GM11168 (cell line): ENCODE measurements around the gene E4F1.

Source experiments
- in situ Hi-C: fragments of 300-500 bp; cut with MboI; formaldehyde crosslinking; loops from one replicate; pipeline ENCODE4 v1.12.0; 2022; ENCODE audit warnings: low sequenced_read_pairs; ENCODE audit not compliant: unreplicated experiment

E4F1 gene, protein sequence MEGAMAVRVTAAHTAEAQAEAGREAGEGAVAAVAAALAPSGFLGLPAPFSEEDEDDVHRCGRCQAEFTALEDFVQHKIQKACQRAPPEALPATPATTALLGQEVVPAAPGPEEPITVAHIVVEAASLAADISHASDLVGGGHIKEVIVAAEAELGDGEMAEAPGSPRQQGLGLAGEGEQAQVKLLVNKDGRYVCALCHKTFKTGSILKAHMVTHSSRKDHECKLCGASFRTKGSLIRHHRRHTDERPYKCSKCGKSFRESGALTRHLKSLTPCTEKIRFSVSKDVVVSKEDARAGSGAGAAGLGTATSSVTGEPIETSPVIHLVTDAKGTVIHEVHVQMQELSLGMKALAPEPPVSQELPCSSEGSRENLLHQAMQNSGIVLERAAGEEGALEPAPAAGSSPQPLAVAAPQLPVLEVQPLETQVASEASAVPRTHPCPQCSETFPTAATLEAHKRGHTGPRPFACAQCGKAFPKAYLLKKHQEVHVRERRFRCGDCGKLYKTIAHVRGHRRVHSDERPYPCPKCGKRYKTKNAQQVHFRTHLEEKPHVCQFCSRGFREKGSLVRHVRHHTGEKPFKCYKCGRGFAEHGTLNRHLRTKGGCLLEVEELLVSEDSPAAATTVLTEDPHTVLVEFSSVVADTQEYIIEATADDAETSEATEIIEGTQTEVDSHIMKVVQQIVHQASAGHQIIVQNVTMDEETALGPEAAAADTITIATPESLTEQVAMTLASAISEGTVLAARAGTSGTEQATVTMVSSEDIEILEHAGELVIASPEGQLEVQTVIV

DNA sequence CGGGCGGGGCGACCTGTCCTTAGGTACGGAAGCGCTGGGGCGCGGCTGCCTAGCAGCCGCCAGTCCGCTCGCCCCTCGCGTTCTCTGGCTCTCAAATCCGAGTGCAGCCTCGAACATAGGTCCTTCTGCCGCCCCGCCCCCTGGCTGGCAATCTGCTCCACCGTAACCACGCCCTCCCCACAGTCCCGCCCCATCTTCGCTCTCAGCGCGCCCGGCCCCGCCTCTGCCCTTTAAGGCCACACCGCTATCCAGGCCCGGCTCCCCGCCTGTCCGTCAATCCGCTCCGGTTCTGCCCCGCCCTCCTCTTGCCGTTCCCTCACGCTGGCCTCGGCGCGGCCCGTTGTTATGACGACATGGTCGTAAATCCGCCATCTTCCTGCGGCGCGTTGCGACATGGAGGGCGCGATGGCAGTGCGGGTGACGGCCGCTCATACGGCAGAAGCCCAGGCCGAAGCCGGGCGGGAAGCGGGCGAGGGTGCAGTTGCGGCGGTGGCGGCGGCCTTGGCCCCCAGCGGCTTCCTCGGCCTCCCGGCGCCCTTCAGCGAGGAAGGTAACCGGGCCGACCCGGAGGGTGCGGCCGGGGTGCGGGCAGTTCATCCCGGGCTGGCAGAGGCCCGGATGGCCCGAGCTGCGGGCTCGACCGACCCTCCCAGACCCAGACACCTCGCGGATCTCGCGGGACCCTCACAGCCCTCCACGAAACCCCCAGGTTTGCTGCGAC, at the start of gene E4F1:
TSS of gene E4F1 (plus strand) at position 371 of the 721 bp plus-strand sequence. CDS start at position 394, 23 bp downstream.
- in situ Hi-C loops: no loop called here

DNA sequence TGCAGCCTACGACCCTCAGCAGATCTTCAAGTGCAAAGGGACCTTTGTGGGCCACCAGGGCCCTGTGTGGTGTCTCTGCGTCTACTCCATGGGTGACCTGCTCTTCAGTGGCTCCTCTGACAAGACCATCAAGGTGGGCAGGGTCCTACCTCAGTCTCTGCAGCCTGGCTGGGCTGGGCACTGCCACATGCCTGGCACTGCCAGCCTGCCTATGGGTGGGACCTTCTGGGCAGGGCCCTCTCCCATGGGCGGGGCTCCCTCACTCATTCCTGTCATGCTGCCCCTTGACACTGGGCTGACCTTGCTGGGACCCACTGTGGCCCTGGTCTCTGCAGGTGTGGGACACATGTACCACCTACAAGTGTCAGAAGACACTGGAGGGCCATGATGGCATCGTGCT, 49.5 kb upstream of the E4F1 start:
- in situ Hi-C loops: no loop called here

DNA sequence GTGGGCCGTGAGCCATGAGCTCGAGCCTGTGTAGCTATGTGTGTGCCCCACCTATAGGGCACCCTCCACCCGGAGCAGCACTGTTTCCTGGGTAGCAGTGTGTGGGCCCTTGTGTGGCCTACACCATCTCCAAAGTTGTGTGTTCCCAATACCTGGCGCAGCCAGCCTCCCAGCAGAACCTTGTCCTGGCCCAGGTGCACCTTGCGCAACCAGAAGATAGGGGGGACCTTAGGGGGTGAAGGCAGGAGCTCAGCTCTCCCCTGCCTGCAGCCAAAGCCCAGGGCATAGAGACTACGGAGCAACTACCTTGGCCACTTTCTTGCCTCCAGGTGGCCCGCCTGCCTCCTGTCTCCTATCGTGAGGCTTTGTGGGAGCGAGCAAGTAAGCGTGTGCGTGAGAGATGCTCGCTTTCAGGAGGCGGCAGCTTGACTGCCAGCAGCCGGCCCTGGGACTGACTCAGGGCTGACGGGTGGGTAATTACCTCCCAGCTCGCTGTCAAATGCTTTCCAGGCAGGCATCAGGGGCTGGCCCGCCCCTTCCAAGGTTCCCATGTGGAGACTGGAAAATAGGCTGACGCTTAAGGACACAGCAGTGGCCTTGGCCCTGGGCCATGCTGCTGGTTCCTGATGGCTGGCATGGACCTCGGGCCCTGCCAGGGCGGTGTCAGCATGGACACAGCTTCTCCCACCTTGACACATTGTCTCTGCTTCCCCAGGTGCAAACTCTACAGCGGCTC, 48.8 kb upstream of the E4F1 start:
- in situ Hi-C loops: no loop called here

DNA sequence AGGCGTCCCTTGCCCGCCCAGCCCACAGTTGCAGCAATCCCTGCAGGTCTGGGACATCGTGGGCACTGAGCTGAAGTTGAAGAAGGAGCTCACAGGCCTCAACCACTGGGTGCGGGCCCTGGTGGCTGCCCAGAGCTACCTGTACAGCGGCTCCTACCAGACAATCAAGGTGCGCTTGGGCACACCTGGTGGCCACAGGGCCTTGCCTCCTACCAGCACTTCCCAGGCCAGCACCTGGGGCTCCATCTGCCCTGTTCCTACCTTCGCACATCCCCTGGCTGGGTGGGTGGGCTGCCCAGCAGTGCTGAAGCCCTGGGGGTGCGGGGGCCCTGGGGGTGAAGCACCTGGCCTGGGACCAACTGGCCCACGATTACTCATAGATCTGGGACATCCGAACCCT, 47.9 kb upstream of the E4F1 start:
- in situ Hi-C loops: no loop called here

DNA sequence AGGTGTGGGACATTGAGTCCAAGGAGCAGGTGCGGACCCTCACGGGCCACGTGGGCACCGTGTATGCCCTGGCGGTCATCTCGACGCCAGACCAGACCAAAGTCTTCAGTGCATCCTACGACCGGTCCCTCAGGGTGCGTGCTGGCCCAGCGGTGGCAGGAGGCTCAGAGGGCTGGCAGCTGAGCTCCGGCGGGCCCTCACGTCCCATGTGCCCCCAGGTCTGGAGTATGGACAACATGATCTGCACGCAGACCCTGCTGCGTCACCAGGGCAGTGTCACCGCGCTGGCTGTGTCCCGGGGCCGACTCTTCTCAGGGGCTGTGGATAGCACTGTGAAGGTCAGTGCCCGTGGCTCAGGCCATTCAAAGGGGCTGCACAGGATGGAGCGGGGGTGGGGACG, 47.3 kb upstream of the E4F1 start:
- in situ Hi-C loops: no loop called here

DNA sequence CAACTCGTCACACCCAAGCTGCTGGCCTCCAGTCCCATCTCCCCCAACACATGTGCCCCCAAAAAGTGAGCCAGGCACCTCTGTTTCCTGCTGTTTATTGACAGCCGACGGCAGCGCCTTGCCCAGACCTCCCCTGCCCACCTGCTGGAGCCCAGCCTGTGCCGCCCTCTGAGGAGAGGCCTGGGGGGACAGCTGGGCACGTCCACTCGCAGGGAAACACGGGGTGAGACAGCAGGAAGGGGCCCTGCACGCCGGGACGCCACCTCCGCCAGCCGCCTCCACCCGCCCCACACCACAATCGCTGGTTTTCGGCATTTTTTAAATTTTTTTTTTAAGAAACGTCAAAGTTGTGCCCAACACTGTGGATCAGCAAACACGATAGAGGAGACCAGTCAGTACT, 46.3 kb upstream of the E4F1 start:
- in situ Hi-C loops: no loop called here

DNA sequence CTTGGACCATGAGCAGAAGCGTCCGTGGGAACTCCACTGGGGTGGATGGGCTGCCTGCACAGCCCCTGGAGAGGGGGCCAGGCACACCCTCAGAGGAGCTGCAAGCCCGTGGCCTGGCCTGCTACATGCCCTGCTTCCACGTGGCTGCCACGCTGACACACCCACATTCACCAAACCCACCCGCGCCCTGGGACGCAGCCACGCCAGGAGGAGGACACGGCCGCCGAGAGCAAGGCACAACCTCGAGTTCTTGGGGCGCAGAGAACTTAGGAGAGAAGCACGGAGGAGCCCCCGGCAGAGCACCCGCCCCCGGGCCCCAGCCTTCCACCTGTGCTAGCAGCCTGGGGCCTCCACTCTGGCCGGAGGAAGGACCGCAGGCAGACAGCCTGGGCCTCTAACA, 45.8 kb upstream of the E4F1 start:
- in situ Hi-C loops: no loop called here

DNA sequence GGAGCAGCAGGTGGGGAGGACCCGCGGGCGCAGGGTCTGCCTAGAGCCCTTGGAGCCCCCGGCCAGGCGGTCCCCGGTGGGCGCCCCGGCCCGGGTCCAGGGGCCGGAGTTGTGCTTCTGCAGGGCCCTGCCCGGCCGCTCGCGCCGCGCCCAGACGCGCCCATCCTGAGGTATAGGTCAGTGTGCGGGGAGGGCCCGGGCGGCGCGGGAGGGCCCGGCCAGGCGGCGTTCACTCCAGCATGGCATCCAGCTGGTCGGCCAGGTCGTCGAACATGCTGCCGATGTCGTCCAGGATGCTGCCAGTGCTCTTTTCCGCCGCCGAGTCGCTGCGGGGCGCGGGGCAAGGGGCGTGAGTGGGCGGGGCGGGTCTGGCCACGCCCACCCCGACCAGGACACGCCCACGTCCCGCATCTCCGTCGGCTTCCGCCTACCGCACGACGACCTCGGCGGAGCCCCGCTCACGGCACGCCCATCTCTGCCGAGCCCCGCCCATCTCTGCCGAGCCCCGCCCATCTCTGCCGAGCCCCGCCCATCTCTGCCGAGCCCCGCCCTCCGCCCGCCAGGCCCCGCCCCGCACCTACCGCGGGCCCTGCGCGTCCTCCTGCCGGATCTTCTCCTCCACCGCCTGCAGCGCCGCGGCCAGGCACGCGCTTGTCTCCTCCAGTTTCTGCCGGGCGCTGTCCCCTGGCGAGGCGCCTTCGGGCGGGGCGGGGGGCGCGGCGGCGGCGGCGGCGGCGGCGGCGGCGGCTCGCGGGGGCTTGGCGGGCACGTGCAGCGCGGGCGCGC, 44.9 kb upstream of the E4F1 start:
- in situ Hi-C loops: no loop called here

DNA sequence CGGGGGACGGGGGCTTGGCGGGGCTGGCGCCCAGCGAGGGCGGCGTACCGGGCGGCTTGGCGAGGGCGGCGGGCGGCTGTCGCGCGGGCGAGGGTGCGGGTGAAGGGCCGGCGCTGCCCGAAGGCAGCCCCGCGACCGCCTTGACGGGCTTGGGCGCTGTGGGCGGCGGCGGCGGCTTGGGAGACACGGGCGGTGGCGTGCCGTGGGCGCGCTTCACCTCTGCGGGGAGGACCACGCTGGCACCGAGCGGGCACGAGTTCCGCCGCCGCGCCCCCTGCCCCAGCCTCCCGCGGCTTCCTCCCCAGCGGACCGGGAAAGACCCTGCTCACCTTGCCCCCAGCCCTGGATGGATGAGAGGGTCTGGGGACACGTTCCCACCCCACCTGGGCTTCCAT, 44.3 kb upstream of the E4F1 start:
- in situ Hi-C loops: no loop called here

DNA sequence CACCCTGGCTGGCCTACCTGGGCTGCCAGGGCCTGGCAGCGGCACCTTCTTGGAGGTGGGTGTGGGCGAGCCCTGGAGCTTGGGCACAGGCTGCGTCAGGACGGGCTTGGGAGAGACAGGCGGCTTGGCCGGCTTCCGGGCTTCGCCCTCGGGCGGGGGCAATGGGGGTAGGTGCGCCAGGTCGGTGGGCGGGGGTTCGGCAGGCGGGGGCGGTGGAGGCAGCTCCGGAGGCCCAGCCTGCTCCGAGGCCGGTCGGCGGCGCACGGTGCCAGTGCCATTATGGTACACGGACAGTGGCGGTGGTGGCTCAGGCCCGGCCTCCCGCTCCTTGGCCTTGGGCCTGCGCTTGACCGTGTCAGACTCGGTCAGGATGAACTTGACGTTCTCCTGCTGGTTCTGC, 43.8 kb upstream of the E4F1 start:
- in situ Hi-C loops: no loop called here

DNA sequence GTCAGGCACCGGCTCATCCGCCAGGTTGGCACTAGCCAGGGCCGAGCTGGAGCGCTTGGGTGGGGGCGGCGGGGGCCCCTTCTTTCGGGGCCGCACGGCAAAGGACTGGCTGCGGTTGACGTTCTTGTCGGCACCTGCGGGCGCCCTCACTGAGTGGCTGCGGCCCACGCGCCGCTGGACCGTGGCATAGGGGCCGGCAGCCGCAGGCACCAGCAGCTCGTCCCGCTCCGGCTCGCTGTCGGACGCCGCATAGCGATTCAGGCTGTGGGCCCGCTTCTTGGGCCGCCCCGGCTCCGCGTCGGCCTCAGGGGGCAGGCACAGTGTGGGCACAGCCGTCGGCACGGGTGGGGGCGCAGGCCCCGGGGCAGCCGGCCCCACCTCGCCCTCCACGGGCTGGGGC, 42.9 kb upstream of the E4F1 start:
- in situ Hi-C loops: no loop called here

DNA sequence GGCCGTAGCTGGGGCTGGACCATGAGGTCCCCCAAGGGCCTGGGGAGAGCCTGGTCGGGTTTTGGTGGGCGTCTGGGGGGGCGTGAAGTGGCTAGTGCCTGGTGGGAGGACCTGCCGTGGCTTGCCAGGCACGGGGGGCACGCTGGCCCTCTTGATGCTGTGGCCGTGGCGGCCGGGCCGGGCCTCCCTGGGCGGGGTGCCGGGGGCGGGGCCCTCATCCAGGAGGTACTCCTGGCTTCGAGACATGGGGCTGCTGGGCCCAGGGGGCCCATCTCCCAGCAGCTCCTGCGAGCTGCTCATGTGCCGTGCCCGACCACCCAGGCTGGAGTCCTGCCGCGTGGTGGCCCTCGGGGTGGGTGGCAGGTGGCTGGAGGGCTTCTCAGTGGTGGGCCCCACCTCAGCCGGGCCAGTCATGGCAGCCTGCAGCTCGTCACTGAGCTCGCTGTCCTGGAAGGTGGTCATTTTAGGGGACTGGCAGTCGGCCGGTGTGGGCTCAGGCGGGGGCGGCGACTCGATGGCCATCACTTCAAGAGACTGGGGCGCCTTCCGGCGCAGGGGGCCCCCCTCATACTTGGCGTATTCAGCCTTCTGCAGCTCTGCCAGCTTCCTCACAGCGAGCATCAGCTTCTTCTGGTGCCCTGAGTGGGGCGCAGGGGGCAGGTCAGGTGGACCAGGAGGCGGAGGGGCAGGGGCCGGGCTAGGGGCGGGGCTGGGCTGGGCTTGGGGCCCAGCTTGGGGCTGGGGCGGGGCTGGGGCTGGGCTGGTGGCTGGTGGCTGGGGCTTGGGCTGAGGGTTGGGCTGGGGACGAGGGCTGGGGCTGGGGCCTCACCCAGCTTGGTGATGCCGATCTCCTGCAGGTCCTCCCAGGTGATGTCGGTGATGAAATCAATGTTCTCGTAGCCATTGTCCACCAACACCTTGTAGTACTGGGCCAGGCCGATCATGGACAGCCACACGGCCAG, 42.1 kb upstream of the E4F1 start:
- in situ Hi-C loops: no loop called here

DNA sequence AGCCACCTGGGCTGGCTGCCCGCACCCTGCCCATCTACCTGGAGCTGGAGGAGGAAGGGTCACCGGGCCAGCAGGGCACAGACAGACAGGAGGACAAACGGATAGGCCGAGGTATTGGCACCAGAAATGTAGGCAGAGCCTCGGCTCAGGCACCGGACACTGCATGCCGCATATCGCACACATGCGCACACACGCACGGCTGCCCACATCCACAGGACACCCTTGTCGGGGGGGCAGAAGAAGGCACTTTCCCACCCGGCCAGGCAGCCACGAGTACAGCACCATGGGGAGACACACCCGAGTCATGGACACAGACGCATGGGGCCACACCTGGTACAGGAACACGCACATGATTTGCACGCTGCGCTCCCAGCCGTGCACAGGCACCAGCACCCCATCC, 41.4 kb upstream of the E4F1 start:
- in situ Hi-C loops: no loop called here

DNA sequence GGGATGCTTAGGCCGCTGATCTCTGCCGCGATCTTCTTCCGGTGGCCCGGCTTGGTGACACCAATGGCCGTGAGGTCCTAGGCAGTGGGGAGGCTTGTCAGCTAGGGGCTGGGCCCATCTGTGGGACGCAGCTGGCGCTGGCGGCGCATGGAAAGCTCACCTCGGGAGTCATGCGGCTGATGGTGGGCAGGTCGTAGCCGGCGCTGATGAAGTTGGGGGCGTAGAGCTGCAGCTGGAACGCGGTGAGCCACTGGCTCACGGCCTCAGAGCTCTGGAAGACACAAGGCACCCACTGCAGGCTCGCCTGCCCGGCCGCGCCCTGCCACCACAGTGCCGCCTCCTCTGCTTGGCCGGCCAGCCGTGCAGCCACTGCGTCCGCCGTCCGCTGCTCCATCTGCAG, 39.7 kb upstream of the E4F1 start:
- in situ Hi-C loops: no loop called here

DNA sequence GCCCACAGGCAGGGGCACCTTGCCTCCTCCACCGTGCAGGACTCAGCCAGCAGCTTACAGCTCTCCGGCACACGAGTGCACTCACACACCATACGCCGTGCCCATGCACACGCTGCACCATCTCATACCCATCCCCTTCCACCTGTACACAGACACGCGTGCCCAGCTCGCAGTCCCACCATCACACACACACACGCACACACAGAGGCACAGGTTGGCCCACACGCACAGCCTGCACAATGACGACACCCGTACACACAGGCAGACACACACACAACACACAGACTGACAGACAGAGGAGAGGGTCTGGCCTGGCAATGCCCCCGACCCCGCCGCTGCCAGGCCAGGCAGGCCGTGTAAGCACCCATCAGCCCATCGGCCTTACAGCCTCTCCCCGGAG, 39.0 kb upstream of the E4F1 start:
- in situ Hi-C loops: no loop called here

DNA sequence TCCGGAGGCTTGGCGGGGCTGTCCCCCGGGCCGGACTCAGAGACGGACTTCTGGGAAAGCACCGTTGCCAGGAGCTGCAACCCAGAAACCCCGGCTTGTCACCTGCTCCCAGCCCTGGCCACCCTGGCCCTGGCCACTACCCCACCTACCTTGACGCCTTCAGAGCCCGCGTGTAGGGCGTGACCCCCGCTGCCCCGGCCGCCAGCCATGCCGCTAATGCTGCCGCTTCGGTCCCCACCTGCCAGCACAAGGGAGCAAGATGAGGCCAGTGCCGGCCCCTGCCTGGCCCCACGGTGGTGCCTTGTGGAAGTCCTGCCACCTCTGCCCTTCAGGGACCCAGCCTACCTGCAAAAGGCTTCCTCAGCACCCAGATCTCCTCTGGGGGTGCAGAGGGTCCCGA, 38.4 kb upstream of the E4F1 start:
- in situ Hi-C loops: no loop called here

DNA sequence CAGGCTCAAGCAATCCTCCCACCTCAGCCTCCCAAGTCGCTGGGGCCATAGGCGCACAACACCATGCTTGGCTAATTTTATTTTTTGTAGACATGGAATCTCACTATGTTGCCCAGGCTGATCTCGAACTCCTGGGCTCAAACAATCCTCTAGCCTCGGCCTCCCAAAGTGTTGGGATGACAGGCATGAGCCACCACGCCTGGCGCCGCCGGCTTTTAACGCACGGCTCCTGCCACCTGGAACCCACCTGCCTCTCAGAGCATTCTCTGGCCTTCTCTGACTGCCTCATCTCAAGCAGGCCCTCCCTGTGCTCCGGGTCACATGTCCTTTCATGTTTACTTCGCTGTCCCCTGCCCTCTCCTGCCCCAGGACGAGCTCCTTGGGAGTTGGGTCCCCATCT, 37.3 kb upstream of the E4F1 start:
- in situ Hi-C loops: no loop called here

DNA sequence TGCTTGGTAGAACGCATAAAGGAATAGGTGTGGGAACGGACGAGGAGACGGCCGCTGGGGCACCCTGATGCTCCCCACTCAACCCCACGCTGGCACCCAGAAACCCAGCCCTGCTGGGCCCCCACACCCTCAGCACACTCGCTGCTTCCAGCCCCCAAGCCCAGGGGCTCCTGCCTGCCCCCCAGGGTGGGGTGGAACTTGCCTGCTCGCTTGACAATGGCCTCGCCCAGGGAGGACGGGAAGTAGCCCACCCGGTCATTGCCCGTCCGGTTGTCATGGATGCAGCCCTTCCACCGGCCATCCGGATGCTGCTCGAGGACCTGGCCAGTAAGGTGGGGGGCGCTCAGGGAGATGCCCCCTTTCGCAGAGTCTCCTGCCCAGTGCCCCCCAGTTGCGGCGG, 36.9 kb upstream of the E4F1 start:
- in situ Hi-C loops: no loop called here

DNA sequence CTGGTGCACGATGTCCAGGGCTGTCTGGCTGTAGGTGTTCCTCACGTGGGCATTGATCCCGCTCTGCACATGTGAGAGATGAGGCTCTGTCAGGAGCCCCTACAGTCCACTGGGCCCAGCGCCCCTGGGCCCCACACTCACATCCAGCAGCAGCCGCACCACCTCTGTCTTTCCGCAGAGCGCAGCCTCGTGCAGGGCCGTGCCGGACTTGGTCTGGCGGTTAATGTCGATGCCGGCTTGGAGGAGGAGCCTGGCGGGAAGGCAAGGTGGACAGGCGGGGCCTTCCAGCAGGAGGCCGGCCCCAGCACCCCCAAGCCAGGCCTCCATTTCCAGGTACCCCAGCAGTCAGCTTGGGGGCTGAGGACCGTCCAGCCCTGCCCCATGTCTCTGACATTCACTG, 36.2 kb upstream of the E4F1 start:
- in situ Hi-C loops: no loop called here
